Transverse colon (tissue), 4 donors: ENCODE measurements around the gene CARD19.

Experiments
- EP300 ChIP-seq: sonication (generic); formaldehyde crosslinking; IDR thresholded peaks from one replicate; pipeline ENCODE4 v1.6.1; 2017; ENCODE audit warnings: antibody characterized with exemption, low read depth
- POLR2A ChIP-seq: fragments of 450-650 bp; IDR thresholded peaks from one replicate; pipeline ENCODE4 v1.6.1; 2016; ENCODE audit warnings: antibody characterized with exemption, mild to moderate bottlenecking, moderate library complexity
- POLR2AphosphoS5 ChIP-seq, 3 donors: sonication (generic); formaldehyde crosslinking; IDR thresholded peaks; one replicate each; pipeline ENCODE4 v1.6.1; 2016; ENCODE audit warnings: antibody characterized with exemption in 3 of 3
- TF ChIP-seq, protein P1 (sequence below), 5 experiments: fragments of 200-600 bp in 3 of 5; fragments of 450-650 bp in 2 of 5; sonication (generic) in 3 of 5; IDR thresholded peaks; 1 replicate in 2 of 5; 2 replicates in 3 of 5; pipeline ENCODE4 v1.5.1; 2016 to 2017; ENCODE audit warnings: antibody characterized with exemption in 5 of 5, inconsistent platforms in 3 of 5, mild to moderate bottlenecking in 2 of 5, moderate library complexity in 1 of 5

DNA sequence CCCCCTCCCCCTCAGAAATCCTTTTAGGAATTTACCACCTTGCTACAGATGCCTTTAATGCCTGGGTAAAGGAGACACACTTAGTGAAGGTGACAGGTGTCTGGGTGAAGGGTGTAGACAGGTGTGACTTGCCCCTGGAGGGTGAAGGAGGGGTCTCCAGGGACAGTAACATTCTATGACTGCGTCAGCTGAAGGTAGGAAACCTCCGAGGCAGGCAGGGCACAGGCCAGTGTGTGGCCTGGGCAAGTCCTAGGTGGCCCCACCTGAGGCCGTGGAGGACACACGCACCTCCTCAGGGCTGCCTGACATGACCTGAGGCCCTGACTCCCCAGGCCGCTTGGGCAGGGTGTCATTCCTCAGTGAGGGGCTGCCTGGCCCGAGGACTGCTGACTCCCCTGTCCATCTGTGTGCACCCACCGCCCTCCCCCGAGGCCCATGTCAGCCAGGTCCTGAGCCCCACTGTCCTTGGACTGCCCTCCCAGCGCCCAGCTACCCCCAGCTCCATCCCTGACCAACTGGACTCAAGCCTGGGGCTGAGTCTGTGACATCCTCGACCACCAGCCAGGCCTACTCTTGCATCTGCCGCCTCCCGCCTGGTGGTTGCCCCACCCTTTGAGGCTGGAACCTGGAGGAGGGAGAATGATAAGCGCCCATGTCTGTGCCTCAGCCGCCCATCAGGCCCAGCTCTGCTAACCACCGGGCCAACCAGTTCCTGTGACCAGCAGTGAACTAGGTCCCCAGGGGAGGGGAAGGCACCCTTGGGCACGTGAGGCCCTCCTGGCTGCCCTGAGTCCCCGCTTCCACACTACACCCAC is 18.4 kb downstream of the CARD19 start:
- TF ChIP-seq, protein P1, sequence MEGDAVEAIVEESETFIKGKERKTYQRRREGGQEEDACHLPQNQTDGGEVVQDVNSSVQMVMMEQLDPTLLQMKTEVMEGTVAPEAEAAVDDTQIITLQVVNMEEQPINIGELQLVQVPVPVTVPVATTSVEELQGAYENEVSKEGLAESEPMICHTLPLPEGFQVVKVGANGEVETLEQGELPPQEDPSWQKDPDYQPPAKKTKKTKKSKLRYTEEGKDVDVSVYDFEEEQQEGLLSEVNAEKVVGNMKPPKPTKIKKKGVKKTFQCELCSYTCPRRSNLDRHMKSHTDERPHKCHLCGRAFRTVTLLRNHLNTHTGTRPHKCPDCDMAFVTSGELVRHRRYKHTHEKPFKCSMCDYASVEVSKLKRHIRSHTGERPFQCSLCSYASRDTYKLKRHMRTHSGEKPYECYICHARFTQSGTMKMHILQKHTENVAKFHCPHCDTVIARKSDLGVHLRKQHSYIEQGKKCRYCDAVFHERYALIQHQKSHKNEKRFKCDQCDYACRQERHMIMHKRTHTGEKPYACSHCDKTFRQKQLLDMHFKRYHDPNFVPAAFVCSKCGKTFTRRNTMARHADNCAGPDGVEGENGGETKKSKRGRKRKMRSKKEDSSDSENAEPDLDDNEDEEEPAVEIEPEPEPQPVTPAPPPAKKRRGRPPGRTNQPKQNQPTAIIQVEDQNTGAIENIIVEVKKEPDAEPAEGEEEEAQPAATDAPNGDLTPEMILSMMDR (IDR thresholded peaks at IDR 0.05): no peak
- TF ChIP-seq POLR2AphosphoS5 (IDR thresholded peaks at IDR 0.05) (no peak), POLR2A (no peak), EP300 (no peak)
